Measurements from ENCODE around the gene TTLL13.
"Not testable (repeated sequence)": the region's sequence is repeated elsewhere in the genome, so short reads cannot be mapped to it uniquely, and the experiment has no call there.

Gene TTLL13

GRCh38 chr15:90239371-90239770, 10.0 kb upstream of the TTLL13 start:
- no peak for DNase-seq (ENCODE audit: low read depth in 2 of 2)

- no peak for DNase-seq (ENCODE audit: low read depth in 2 of 2)
These were observed 8.5 kb upstream of the TTLL13 start for GRCh38 chr15:90240856-90241255.

GRCh38 chr15:90241343-90242192, 7.8 kb upstream of the TTLL13 start:
- no peak for DNase-seq (ENCODE audit: low read depth in 2 of 2)

DNA sequence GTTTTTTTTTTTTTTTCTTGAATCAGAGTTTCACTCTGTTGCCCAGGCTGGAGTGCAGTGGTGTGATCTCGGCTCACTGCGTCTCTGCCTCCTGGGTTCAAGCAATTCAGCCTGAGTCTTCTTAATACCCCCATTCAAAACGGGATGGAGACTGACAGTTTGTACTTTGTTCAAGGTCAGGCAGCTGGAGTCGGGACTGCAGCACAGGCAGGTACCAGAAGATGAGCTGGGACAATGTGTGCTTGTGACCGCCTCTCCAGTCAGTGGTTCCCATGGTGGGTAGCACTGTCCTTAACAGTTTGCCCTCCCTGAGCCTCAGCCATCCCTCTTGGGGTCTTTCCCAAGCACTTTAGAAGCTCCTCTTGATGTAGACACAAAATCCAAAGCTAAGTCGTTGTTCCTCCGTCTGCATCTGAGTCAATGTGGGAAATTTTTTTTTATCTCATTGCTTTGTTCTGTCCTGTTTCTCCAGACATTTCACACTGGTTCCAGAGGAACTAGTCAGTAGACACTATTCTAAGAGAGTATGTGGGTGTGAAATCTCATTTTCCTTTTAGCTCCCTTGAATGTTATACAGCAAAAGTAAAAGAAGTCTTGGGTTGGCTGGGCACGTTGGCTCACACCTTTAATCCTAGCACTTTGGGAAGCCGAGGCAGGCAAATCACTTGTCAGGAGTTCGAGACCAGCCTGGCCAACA, 5.3 kb upstream of the TTLL13 start:
- DNase-seq (ENCODE audit: low read depth in 2 of 2): no peak

GRCh38 chr15:90248789-90249202, 560 bp upstream of the TTLL13 start:
- DNase-seq (ENCODE audit: low read depth in 2 of 2): no peak

GRCh38 chr15:90257776-90258175, 8.4 kb downstream of the TTLL13 start:
- no peak for DNase-seq (ENCODE audit: low read depth in 2 of 2)

- DNase-seq (ENCODE audit: low read depth in 2 of 2): no peak
These were observed 10.2 kb downstream of the TTLL13 start for GRCh38 chr15:90259524-90259923.

GRCh38 chr15:90260731-90261130, 11.4 kb downstream of the TTLL13 start:
- not testable (repeated sequence) for DNase-seq (ENCODE audit: low read depth in 2 of 2)

- DNase-seq (ENCODE audit: low read depth in 2 of 2): no peak
These were observed 12.5 kb downstream of the TTLL13 start for GRCh38 chr15:90261811-90262210.

DNA sequence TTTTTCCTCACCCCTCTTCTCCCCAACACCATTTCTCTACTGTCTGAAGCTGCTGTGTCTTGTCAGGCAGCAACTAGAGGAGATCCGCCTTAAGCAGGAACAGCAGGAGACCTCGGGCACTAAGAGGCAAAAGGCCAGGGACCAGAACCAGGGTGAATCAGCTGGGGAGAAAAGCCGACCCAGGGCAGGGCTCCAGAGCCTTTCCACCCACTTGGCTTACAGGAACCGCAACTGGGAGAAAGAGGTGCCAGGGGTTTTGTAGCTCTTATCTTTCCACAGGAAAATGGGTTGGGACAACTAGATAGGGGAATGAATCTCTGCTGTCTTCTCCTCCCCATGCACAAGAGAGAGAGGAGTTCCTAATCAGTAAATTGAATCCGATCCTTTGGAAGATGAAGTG, 13.1 kb downstream of the TTLL13 start:
- no peak for DNase-seq (ENCODE audit: low read depth in 2 of 2)

DNA sequence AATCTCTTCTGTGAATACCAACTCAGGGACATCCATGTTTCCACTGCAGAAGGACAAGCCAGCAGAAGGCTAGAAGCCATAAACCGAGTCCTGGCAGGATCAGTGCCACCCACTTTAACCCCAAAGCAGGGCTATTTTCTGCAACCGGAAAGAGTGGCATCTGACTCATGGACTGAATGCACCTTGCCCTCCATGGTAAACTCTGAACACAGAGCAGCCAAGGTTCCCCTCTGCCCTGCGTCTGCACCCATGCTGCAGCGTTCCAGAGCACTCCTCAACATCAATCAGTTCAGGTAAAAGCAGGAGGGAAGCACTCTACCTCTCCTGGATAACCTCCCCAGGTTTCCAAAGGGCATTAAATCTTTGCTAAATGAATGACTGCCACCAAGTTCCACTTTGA, 15.3 kb downstream of the TTLL13 start:
- no peak for DNase-seq (ENCODE audit: low read depth in 2 of 2)

- DNase-seq (ENCODE audit: low read depth in 2 of 2): peak; percentile 85 to 86
These were observed 16.1 kb downstream of the TTLL13 start, which contains the start of gene NGRN for GRCh38 chr15:90265271-90266060. TSS of gene NGRN (plus strand) at chr15:90265672. CDS start at chr15:90265713, 41 bp downstream.

GRCh38 chr15:90266061-90266431, 16.7 kb downstream of the TTLL13 start:
- DNase-seq (ENCODE audit: low read depth in 2 of 2): peak; percentile 10 to 16

DNA sequence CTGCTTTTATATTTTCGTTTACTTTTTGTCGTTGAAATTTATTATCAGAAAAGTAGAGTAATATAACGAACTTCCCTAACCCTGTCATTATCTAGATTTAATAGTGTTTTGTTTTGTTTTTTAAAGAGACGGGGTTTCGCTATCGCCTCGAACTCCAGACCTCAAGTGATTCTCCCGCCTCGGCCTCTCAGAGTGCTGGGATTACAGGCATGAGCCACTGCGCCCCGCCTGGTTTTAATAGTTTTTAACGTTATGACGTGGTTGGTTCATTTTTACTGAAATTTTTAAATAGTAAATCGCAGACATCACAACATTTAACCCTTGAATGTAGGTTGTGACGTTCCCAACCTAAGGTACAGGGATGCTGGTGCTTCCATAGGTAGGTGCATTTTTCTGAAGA, 17.1 kb downstream of the TTLL13 start:
- DNase-seq (ENCODE audit: low read depth in 2 of 2): no peak

DNA sequence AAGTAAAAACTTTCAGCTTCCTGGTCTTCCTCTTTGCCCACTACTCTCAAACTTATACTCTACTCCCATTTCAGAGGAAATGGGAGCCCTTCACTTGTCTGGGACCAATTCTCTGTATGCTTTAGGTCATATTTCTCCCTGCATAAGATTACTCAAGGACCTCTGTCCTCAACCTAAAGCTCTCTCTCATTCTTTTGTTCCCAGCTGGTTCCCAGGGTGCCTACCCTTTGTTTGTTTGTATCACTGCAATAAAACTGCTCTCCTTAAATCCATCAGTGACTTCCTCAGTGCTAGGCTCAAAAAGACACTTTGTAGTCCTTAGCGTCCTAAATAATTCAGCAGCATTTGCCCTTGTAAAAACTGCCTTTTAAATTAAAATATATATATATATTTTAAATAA, 19.1 kb downstream of the TTLL13 start:
- DNase-seq (ENCODE audit: low read depth in 2 of 2): no peak

- DNase-seq (ENCODE audit: low read depth in 2 of 2): no peak
These were observed 21.3 kb downstream of the TTLL13 start for GRCh38 chr15:90270502-90271150.

GRCh38 chr15:90271459-90272166, 22.3 kb downstream of the TTLL13 start:
- DNase-seq (ENCODE audit: low read depth in 2 of 2): no peak

GRCh38 chr15:90278467-90278866, 29.1 kb downstream of the TTLL13 start:
- DNase-seq (ENCODE audit: low read depth in 2 of 2): not testable (repeated sequence)

GRCh38 chr15:90280743-90281142, 31.4 kb downstream of the TTLL13 start:
- DNase-seq (ENCODE audit: low read depth in 2 of 2): not testable (repeated sequence)

GRCh38 chr15:90281637-90282036, 32.3 kb downstream of the TTLL13 start:
- DNase-seq (ENCODE audit: low read depth in 2 of 2): not testable (repeated sequence)

- DNase-seq (ENCODE audit: low read depth in 2 of 2): no peak
These were observed 37.3 kb downstream of the TTLL13 start for GRCh38 chr15:90286678-90287077.

Data from activated CD8-positive, alpha-beta memory T cell treated with anti-CD3 and anti-CD28 coated beads for 4 hours (primary cell).